ENCODE measurements around the gene KIF1A.

KIF1A gene

DNA sequence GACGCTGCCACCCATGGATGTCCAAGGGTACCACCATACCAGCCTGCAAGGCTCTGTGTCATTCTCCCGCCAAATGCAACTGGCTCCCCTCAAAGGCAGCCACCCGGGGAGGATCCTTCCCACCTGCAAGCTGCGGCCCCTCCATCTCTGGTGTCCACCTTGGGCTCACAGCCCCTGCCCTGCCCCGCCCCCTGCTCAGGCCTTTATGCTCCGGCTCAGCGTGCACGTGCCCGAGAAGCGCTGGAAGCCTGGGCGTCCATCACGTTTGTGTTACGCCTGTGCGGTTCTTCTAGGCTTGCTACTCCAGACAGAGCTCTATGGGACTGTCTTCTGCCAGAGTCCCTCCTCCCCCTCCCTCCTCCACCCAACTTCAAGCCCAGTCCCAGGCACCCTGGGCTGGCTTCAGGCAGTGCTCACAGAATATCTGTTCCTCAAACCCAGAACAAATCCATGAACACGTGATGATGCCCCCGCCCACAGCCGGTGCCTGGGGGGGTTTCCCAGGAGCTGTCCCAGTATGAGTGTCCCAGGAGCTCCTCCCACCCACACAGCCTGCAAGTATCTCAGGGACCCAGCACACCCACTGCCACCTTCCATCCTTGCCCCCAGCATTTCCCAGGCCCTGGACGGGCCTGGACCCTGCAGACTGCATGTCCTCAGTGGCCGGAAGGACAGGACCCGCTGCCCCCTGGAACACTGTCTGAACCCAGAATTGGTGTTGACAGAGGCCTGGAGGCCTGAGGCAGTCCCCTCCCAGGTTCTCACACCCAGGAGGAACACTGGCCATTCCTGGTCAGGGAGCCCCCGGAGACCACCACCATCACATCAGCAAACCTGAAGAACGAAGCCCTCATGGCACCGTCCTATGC, 30.3 kb downstream of the KIF1A start:
- no peaks in the 10 kb centered on the region for H3K9me2 ChIP-seq (replicated peaks; ENCODE audit: low read depth, low read length)
- no peaks in the 10 kb centered on the region for H3K9me3 ChIP-seq (ENCODE audit: insufficient read depth, low read depth, low read length)
- H4K20me1 ChIP-seq (ENCODE audit: insufficient read depth, low read length, poor library complexity, severe bottlenecking): no peaks in the 10 kb centered on the region
- no peak overlapping the region for H3K9ac ChIP-seq (ENCODE audit: low read depth, low read length, poor library complexity, severe bottlenecking)
- TF ChIP-seq EZH2phosphoT487 (IDR thresholded peaks at IDR 0.05; ENCODE audit: borderline replicate concordance): no peak
- no peak overlapping the region for H3K4me2 ChIP-seq (ENCODE audit: low read depth, low read length, poor library complexity, severe bottlenecking)
- no peaks in the 10 kb centered on the region for H3K4me1 ChIP-seq (ENCODE audit: insufficient read depth, low read length, poor library complexity, severe bottlenecking)
- H3F3A ChIP-seq (ENCODE audit: low read depth): no peaks in the 10 kb centered on the region
- no peak overlapping the region for H2AFZ ChIP-seq (ENCODE audit: low read length)
- H3K79me2 ChIP-seq (ENCODE audit: insufficient read depth, low read length): no peaks in the 10 kb centered on the region
- H3K4me3 ChIP-seq (ENCODE audit: low read length, poor library complexity, severe bottlenecking): no peak overlapping the region
- H3K27me3 ChIP-seq (ENCODE audit: insufficient read depth, low read length, poor library complexity, severe bottlenecking): no peaks in the 10 kb centered on the region
- H3K36me3 ChIP-seq (ENCODE audit: insufficient read depth, low read length): no peaks in the 10 kb centered on the region

DNA sequence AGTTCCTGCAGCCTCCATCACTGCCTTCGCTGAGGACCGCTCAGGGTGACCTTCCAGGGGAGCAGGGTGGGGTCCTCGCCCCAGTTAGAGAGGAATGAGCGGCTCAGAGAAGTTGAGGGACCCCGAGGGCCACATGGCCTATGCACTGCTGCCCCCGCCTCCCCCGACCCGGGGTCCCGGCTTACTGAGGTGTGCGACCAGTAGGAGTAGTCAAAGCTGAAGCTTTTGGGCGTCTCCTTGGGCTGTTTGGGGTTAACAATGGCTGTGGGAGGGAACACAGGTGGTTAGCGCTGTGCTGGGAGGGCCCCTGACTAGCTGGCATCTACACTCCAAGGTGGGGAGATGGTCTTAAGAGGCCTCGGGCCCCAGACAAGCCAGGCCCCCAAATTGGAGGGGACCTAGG, 31.0 kb downstream of the KIF1A start:
- Histone ChIP-seq H3K9me2 (replicated peaks; ENCODE audit: low read depth, low read length) (no peaks in the 10 kb centered on the region), H3K4me3 (ENCODE audit: low read length, poor library complexity, severe bottlenecking) (no peak overlapping the region), H2AFZ (ENCODE audit: low read length) (no peak overlapping the region), H3K9ac (ENCODE audit: low read depth, low read length, poor library complexity, severe bottlenecking) (no peak overlapping the region), H3F3A (ENCODE audit: low read depth) (no peaks in the 10 kb centered on the region), H3K79me2 (ENCODE audit: insufficient read depth, low read length) (no peaks in the 10 kb centered on the region), H3K27me3 (ENCODE audit: insufficient read depth, low read length, poor library complexity, severe bottlenecking) (no peaks in the 10 kb centered on the region), H3K36me3 (ENCODE audit: insufficient read depth, low read length) (no peaks in the 10 kb centered on the region), H3K9me3 (ENCODE audit: insufficient read depth, low read depth, low read length) (no peaks in the 10 kb centered on the region), H3K4me1 (ENCODE audit: insufficient read depth, low read length, poor library complexity, severe bottlenecking) (no peaks in the 10 kb centered on the region), H4K20me1 (ENCODE audit: insufficient read depth, low read length, poor library complexity, severe bottlenecking) (no peaks in the 10 kb centered on the region), H3K4me2 (ENCODE audit: low read depth, low read length, poor library complexity, severe bottlenecking) (no peak overlapping the region)
- TF ChIP-seq, protein P1, sequence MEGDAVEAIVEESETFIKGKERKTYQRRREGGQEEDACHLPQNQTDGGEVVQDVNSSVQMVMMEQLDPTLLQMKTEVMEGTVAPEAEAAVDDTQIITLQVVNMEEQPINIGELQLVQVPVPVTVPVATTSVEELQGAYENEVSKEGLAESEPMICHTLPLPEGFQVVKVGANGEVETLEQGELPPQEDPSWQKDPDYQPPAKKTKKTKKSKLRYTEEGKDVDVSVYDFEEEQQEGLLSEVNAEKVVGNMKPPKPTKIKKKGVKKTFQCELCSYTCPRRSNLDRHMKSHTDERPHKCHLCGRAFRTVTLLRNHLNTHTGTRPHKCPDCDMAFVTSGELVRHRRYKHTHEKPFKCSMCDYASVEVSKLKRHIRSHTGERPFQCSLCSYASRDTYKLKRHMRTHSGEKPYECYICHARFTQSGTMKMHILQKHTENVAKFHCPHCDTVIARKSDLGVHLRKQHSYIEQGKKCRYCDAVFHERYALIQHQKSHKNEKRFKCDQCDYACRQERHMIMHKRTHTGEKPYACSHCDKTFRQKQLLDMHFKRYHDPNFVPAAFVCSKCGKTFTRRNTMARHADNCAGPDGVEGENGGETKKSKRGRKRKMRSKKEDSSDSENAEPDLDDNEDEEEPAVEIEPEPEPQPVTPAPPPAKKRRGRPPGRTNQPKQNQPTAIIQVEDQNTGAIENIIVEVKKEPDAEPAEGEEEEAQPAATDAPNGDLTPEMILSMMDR (conservative IDR thresholded peaks at IDR 0.05; ENCODE audit: low read length): no peak
- no peak for TF ChIP-seq EZH2phosphoT487 (IDR thresholded peaks at IDR 0.05; ENCODE audit: borderline replicate concordance)

DNA sequence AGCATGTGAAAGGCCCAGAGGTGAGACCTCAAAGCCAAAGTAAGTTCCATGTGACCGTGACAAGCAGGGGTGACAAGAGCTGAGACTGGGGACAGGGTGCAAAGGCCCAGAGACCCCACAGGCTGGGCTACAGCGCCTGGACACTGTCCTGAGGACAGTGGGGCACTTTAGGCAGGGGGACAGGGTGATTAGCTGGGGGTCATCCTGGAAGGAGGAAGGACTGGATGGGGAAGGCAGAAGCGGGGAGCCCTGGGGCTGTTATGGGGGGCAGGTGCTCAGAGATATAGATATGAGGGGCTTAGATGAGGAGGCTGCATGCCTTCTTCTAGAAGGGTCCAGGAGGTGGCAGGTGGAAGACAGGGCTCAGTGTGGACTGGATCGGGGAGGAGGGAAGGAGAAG, 31.5 kb downstream of the KIF1A start:
- TF ChIP-seq, protein P1 (conservative IDR thresholded peaks at IDR 0.05; ENCODE audit: low read length): no peak
- TF ChIP-seq EZH2phosphoT487 (IDR thresholded peaks at IDR 0.05; ENCODE audit: borderline replicate concordance): no peak
- Histone ChIP-seq H3K36me3 (ENCODE audit: insufficient read depth, low read length) (no peaks in the 10 kb centered on the region), H3K27me3 (ENCODE audit: insufficient read depth, low read length, poor library complexity, severe bottlenecking) (no peaks in the 10 kb centered on the region), H3K4me3 (ENCODE audit: low read length, poor library complexity, severe bottlenecking) (no peak overlapping the region), H3F3A (ENCODE audit: low read depth) (no peaks in the 10 kb centered on the region), H3K9ac (ENCODE audit: low read depth, low read length, poor library complexity, severe bottlenecking) (no peak overlapping the region), H3K79me2 (ENCODE audit: insufficient read depth, low read length) (no peaks in the 10 kb centered on the region), H4K20me1 (ENCODE audit: insufficient read depth, low read length, poor library complexity, severe bottlenecking) (no peaks in the 10 kb centered on the region), H3K9me2 (replicated peaks; ENCODE audit: low read depth, low read length) (no peaks in the 10 kb centered on the region), H3K4me1 (ENCODE audit: insufficient read depth, low read length, poor library complexity, severe bottlenecking) (no peaks in the 10 kb centered on the region), H3K9me3 (ENCODE audit: insufficient read depth, low read depth, low read length) (peaks cover 2% of the 10 kb centered on the region; the same call in 1 of the 2 replicates), H3K4me2 (ENCODE audit: low read depth, low read length, poor library complexity, severe bottlenecking) (no peak overlapping the region), H2AFZ (ENCODE audit: low read length) (no peak overlapping the region)
